Measurements from ENCODE around the gene NFKBIE. TPM values are rescaled to one million over a fixed set of nuclear protein-coding genes. Genes with fewer than 3 reads are reported as not detected.

Gene NFKBIE
- total and polyA plus RNA-seq, 2 of the 13 experiments (the other 11 are each of a cell fraction or from before 2014, with no cell fraction given): 6.7 to 14.5 TPM

DNA sequence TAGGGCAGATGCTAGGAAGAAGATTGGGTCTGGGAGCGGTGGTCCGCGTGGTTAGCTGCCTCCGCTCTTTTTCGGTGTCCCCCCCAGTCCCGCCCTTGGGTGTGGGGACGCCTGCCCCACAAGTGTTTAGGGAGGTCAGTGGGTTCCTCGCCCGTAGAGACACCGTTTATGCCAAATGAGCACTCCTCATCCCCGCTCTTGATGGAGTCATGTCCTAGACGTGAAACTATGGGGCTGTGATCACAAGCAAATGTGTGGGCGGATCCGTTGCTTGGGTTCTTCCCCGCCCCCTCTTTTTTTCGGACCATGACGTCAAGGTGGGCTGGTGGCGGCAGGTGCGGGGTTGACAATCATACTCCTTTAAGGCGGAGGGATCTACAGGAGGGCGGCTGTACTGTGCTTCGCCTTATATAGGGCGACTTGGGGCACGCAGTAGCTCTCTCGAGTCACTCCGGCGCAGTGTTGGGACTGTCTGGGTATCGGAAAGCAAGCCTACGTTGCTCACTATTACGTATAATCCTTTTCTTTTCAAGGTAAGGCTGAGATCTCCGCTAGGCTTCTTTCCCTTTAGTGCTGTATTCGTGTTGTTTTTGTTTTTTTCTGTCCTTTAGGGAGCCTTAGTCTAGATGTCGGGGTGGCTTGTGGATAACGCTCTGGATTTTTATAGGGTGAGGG lies 18.6 kb downstream of the NFKBIE start, which contains the start of gene HSP90AB1 (continued):
- TF ChIP-seq, protein P1, sequence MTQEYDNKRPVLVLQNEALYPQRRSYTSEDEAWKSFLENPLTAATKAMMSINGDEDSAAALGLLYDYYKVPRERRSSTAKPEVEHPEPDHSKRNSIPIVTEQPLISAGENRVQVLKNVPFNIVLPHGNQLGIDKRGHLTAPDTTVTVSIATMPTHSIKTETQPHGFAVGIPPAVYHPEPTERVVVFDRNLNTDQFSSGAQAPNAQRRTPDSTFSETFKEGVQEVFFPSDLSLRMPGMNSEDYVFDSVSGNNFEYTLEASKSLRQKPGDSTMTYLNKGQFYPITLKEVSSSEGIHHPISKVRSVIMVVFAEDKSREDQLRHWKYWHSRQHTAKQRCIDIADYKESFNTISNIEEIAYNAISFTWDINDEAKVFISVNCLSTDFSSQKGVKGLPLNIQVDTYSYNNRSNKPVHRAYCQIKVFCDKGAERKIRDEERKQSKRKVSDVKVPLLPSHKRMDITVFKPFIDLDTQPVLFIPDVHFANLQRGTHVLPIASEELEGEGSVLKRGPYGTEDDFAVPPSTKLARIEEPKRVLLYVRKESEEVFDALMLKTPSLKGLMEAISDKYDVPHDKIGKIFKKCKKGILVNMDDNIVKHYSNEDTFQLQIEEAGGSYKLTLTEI (CRISPR knock-in tag; conservative IDR thresholded peaks at IDR 0.05): no peak
- TF ChIP-seq GATA4 (IDR thresholded peaks at IDR 0.05; ENCODE audit: borderline replicate concordance, low read depth) (peak; percentile 92), ZNF160 (CRISPR knock-in tag; IDR thresholded peaks at IDR 0.05) (peak; percentile 58), DNMT1 (CRISPR knock-in tag; IDR thresholded peaks at IDR 0.05) (no peak), ZNF569 (CRISPR knock-in tag; IDR thresholded peaks at IDR 0.05; ENCODE audit: borderline replicate concordance) (no peak), ARHGAP35 (CRISPR knock-in tag; IDR thresholded peaks at IDR 0.05; ENCODE audit: borderline replicate concordance) (no peak), ISX (CRISPR knock-in tag; conservative IDR thresholded peaks at IDR 0.05) (peak; percentile 90; the same call in 1 of the 2 replicates), ZNF577 (CRISPR knock-in tag; IDR thresholded peaks at IDR 0.05; ENCODE audit: borderline replicate concordance, low read depth) (no peak), ZNF589 (CRISPR knock-in tag; conservative IDR thresholded peaks at IDR 0.05) (peak; percentile 73), NRL (CRISPR knock-in tag; IDR thresholded peaks at IDR 0.05; ENCODE audit: borderline replicate concordance) (no peak), ZNF235 (CRISPR knock-in tag; IDR thresholded peaks at IDR 0.05; ENCODE audit: borderline replicate concordance) (no peak; the same call in 1 of the 2 replicates), ATM (IDR thresholded peaks at IDR 0.05; ENCODE audit: borderline replicate concordance) (no peak), KDM2A (CRISPR knock-in tag; IDR thresholded peaks at IDR 0.05; ENCODE audit: borderline replicate concordance, low read depth) (peak; percentile 19; the same call in 1 of the 2 replicates), IRX3 (CRISPR knock-in tag; IDR thresholded peaks at IDR 0.05; ENCODE audit: borderline replicate concordance, low read depth) (no peak), HOXA3 (CRISPR knock-in tag; IDR thresholded peaks at IDR 0.05) (peak; percentile 86), ZNF629 (CRISPR knock-in tag; conservative IDR thresholded peaks at IDR 0.05) (peak; percentile 58; the same call in 1 of the 2 replicates)
- TF ChIP-seq, protein P2, sequence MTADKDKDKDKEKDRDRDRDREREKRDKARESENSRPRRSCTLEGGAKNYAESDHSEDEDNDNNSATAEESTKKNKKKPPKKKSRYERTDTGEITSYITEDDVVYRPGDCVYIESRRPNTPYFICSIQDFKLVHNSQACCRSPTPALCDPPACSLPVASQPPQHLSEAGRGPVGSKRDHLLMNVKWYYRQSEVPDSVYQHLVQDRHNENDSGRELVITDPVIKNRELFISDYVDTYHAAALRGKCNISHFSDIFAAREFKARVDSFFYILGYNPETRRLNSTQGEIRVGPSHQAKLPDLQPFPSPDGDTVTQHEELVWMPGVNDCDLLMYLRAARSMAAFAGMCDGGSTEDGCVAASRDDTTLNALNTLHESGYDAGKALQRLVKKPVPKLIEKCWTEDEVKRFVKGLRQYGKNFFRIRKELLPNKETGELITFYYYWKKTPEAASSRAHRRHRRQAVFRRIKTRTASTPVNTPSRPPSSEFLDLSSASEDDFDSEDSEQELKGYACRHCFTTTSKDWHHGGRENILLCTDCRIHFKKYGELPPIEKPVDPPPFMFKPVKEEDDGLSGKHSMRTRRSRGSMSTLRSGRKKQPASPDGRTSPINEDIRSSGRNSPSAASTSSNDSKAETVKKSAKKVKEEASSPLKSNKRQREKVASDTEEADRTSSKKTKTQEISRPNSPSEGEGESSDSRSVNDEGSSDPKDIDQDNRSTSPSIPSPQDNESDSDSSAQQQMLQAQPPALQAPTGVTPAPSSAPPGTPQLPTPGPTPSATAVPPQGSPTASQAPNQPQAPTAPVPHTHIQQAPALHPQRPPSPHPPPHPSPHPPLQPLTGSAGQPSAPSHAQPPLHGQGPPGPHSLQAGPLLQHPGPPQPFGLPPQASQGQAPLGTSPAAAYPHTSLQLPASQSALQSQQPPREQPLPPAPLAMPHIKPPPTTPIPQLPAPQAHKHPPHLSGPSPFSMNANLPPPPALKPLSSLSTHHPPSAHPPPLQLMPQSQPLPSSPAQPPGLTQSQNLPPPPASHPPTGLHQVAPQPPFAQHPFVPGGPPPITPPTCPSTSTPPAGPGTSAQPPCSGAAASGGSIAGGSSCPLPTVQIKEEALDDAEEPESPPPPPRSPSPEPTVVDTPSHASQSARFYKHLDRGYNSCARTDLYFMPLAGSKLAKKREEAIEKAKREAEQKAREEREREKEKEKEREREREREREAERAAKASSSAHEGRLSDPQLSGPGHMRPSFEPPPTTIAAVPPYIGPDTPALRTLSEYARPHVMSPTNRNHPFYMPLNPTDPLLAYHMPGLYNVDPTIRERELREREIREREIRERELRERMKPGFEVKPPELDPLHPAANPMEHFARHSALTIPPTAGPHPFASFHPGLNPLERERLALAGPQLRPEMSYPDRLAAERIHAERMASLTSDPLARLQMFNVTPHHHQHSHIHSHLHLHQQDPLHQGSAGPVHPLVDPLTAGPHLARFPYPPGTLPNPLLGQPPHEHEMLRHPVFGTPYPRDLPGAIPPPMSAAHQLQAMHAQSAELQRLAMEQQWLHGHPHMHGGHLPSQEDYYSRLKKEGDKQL (CRISPR knock-in tag; IDR thresholded peaks at IDR 0.05; ENCODE audit: low read depth): no peak; the same call in 1 of the 2 replicates
- TF ChIP-seq, protein P3, sequence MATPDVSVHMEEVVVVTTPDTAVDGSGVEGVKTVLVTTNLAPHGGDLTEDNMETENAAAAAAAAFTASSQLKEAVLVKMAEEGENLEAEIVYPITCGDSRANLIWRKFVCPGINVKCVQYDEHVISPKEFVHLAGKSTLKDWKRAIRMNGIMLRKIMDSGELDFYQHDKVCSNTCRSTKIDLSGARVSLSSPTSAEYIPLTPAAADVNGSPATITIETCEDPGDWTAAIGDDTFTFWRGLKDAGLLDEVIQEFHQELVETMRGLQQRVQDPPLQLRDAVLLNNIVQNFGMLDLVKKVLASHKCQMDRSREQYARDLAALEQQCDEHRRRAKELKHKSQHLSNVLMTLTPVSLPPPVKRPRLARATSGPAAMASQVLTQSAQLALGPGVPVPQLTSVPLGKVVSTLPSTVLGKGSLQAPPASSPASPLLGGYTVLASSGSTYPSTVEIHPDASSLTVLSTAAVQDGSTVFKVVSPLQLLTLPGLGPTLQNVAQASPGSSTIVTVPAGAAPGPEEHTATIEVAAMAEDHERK (CRISPR knock-in tag; IDR thresholded peaks at IDR 0.05; ENCODE audit: low read depth): no peak; the same call in 1 of the 2 replicates
- TF ChIP-seq, protein P4, sequence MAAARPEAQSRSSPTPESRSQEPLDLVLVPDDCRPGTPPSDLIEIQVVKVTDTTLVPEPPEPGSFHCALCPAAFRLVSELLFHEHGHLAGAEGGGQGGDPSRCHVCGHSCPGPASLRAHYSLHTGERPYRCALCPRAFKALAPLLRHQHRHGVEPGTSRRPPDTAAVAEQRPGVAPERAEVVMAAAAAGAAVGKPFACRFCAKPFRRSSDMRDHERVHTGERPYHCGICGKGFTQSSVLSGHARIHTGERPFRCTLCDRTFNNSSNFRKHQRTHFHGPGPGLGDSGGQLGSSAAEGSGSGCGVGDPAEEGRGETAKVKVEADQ (CRISPR knock-in tag; IDR thresholded peaks at IDR 0.05; ENCODE audit: borderline replicate concordance): no peak

All from HepG2 (cell line).